LNCAP (cell line): ENCODE results near the gene TNRC18.

Experiments used
- CTCF ChIP-seq: fragments of 450-650 bp; IDR thresholded peaks from 2 replicates; pipeline ENCODE4 v1.5.1; 2017; ENCODE audit warnings: mild to moderate bottlenecking

Gene TNRC18

GRCh38 chr7:5390918-5391317 lies 32.7 kb downstream of the TNRC18 start:
- TF ChIP-seq CTCF, result no peak

- TF ChIP-seq CTCF, result no peak
Observed at GRCh38 chr7:5388905-5389433, 34.7 kb downstream of the TNRC18 start.

- no peak for TF ChIP-seq CTCF
Observed at GRCh38 chr7:5388273-5388901, 35.2 kb downstream of the TNRC18 start.

GRCh38 chr7:5387711-5388245 lies 35.9 kb downstream of the TNRC18 start:
- TF ChIP-seq CTCF, result no peak

GRCh38 chr7:5384618-5385017 lies 39.0 kb downstream of the TNRC18 start:
- no peak for TF ChIP-seq CTCF

- TF ChIP-seq CTCF, result no peak
Observed at GRCh38 chr7:5383314-5384098, 40.1 kb downstream of the TNRC18 start.

- no peak for TF ChIP-seq CTCF
Observed at GRCh38 chr7:5382281-5382892, 41.2 kb downstream of the TNRC18 start.
